GM12878 (cell line): ENCODE results near the gene CREG1. TPM values are rescaled to one million over a fixed set of nuclear protein-coding genes. Genes with fewer than 3 reads are reported as not detected.

Experiments used
- ATAC-seq: fragments of 200-7000 bp; cut with Tn5 transposase; 3 replicates; pipeline ENCODE4 v1.9.1; 2020; ENCODE audit warnings: mild to moderate bottlenecking, moderate library complexity
- BruUV-seq: library from RNA; stranded (reverse); fragments of 400-500 nt; replicated peaks from 2 replicates; lab custom pipeline; 2021; lab: Mats Ljungman, UMichigan
- CTCF ChIA-PET: fragments of 300-600 bp; sonication (Branson Sonifier 250); formaldehyde crosslinking; extraction: SDS; loops from one replicate; lab custom pipeline; 2021; ENCODE audit warnings: inconsistent platforms; lab: Yijun Ruan, JAX
- POLR2A ChIA-PET: fragments of 350-600 bp; formaldehyde crosslinking; extraction: SDS; loops from one replicate; lab custom pipeline; 2021; ENCODE audit warnings: inconsistent platforms; lab: Charles Lee
- RAD21 ChIA-PET: fragments of 300-600 bp; sonication (Branson Sonifier 250); formaldehyde crosslinking; loops from one replicate; lab custom pipeline; 2023; ENCODE audit warnings: antibody characterized with exemption; ENCODE audit not compliant: unreplicated experiment; lab: Charles Lee
- SMC1A ChIA-PET: fragments of 300-600 bp; sonication (Branson Sonifier 250); formaldehyde crosslinking; loops from one replicate; lab custom pipeline; 2023; ENCODE audit not compliant: unreplicated experiment, uncharacterized antibody; lab: Charles Lee
- DNase-seq: peaks from one replicate; pipeline ENCODE4 v3.0.0-alpha.2; 2011; ENCODE audit warnings: low read depth, low spot score
- FAIRE-seq: peaks from 3 replicates; lab custom pipeline; 2011; peaks lifted over from hg19 to GRCh38; lab: Jason Lieb, UNC
- H2AFZ ChIP-seq: 2 replicates; pipeline ENCODE4 v1.6.0; 2011; ENCODE audit warnings: low read depth, low read length, control low read depth; ENCODE audit not compliant: control insufficient read depth
- H3K27ac ChIP-seq: 2 replicates; pipeline ENCODE4 v1.5.1; 2011; ENCODE audit warnings: control low read depth; ENCODE audit not compliant: control insufficient read depth, insufficient read depth
- H3K27me3 ChIP-seq, 2 experiments: replicated peaks in 1 of 2; 2 replicates each; pipeline versions ENCODE4 v1.6.0 to v1.6.1; 2011; ENCODE audit warnings: low read length in 1 of 2; ENCODE audit not compliant: control insufficient read depth in 2 of 2, insufficient read depth in 2 of 2
- H3K36me3 ChIP-seq, 2 experiments: 2 replicates each; pipeline ENCODE4 v1.5.1; 2011; ENCODE audit warnings: low read length in 1 of 2; ENCODE audit not compliant: control insufficient read depth in 2 of 2, insufficient read depth in 2 of 2
- H3K4me1 ChIP-seq: 2 replicates; pipeline ENCODE4 v1.6.1; 2011; ENCODE audit warnings: mild to moderate bottlenecking, low read length, moderate library complexity, mixed read lengths; ENCODE audit not compliant: control insufficient read depth, insufficient read depth
- H3K4me2 ChIP-seq: 2 replicates; pipeline ENCODE4 v1.6.0; 2011; ENCODE audit warnings: control low read depth; ENCODE audit not compliant: control insufficient read depth, insufficient read depth
- H3K4me3 ChIP-seq: fragments of 200-600 bp; sonication (generic); 2 replicates; pipeline ENCODE4 v1.5.1; 2016
- H3K79me2 ChIP-seq: 2 replicates; pipeline ENCODE4 v1.6.0; 2011; ENCODE audit warnings: low read length; ENCODE audit not compliant: control insufficient read depth, insufficient read depth
- H3K9ac ChIP-seq: 2 replicates; pipeline ENCODE4 v1.8.0; 2011; ENCODE audit warnings: low read length, control low read depth, mixed read lengths; ENCODE audit not compliant: control insufficient read depth, insufficient read depth
- H3K9me3 ChIP-seq: replicated peaks from 3 replicates; pipeline ENCODE4 v1.5.1; 2011; ENCODE audit warnings: mild to moderate bottlenecking, low read length; ENCODE audit not compliant: control insufficient read depth, insufficient read depth
- H4K20me1 ChIP-seq: 2 replicates; pipeline ENCODE4 v1.6.0; 2011; ENCODE audit not compliant: control insufficient read depth, insufficient read depth
- CBX5 ChIP-seq: sonication (generic); IDR thresholded peaks from 2 replicates; pipeline ENCODE4 v1.6.1; 2016; ENCODE audit warnings: low read depth, moderate library complexity, mild to moderate bottlenecking, inconsistent platforms
- CHD1 ChIP-seq: IDR thresholded peaks from 2 replicates; pipeline ENCODE4 v1.6.1; 2012; ENCODE audit warnings: low read depth, low read length, improper control_type of control experiment
- DPF2 ChIP-seq: fragments of 450-650 bp; IDR thresholded peaks from 2 replicates; pipeline ENCODE4 v1.6.1; 2017; ENCODE audit warnings: mild to moderate bottlenecking
- HCFC1 ChIP-seq: fragments of 150-350 bp; IDR thresholded peaks from 2 replicates; pipeline ENCODE4 v1.6.1; 2014; ENCODE audit warnings: low read length
- MEF2A ChIP-seq: IDR thresholded peaks from 2 replicates; pipeline ENCODE4 v1.6.1; 2011; ENCODE audit warnings: low read depth, mild to moderate bottlenecking, low read length, moderate library complexity; ENCODE audit not compliant: insufficient read depth
- NR2C1 ChIP-seq: fragments of 450-650 bp; IDR thresholded peaks from 2 replicates; pipeline ENCODE4 v1.6.1; 2017; ENCODE audit warnings: antibody characterized with exemption, mild to moderate bottlenecking, moderate library complexity
- SMAD5 ChIP-seq: IDR thresholded peaks from 2 replicates; pipeline ENCODE4 v1.6.1; 2016; ENCODE audit warnings: antibody characterized with exemption, low read depth
- SMARCA5 ChIP-seq: fragments of 450-650 bp; IDR thresholded peaks from 2 replicates; pipeline ENCODE4 v1.6.1; 2017; ENCODE audit warnings: mild to moderate bottlenecking
- YBX1 ChIP-seq: fragments of 450-650 bp; IDR thresholded peaks from 2 replicates; pipeline ENCODE4 v1.6.1; 2016; ENCODE audit warnings: antibody characterized with exemption
- YY1 ChIP-seq: IDR thresholded peaks from 2 replicates; pipeline ENCODE4 v1.6.1; 2011; ENCODE audit warnings: low read depth, mild to moderate bottlenecking, low read length
- ZBED1 ChIP-seq: IDR thresholded peaks from 2 replicates; pipeline ENCODE4 v1.6.1; 2016; ENCODE audit warnings: borderline replicate concordance
- ZNF207 ChIP-seq: fragments of 450-650 bp; IDR thresholded peaks from 2 replicates; pipeline ENCODE4 v1.6.1; 2014; ENCODE audit warnings: antibody characterized with exemption, mild to moderate bottlenecking, borderline replicate concordance
- ZNF217 ChIP-seq: fragments of 450-650 bp; IDR thresholded peaks from 2 replicates; pipeline ENCODE4 v1.6.1; 2017; ENCODE audit warnings: antibody characterized with exemption, mild to moderate bottlenecking
- ZNF384 ChIP-seq: IDR thresholded peaks from 2 replicates; pipeline ENCODE4 v1.6.1; 2012; ENCODE audit warnings: low read depth, mild to moderate bottlenecking, low read length, improper control_type of control experiment, borderline replicate concordance
- WGBS: methylation state at CpG from one replicate; pipeline ENCODE4 v1.1.6; 2016; ENCODE audit warnings: low lambda C conversion rate; ENCODE audit not compliant: insufficient replicate concordance, insufficient coverage; ENCODE audit errors: missing lambda C conversion rate; 5-methylcytosine and 5-hydroxymethylcytosine counted together
- in situ Hi-C: fragments of 300-500 bp; cut with MboI; formaldehyde crosslinking; loops from 9 replicates; pipeline ENCODE4 v1.14.3; 2018; ENCODE audit warnings: mixed read lengths
- intact Hi-C: fragments of 100-400 bp; cut with micrococcal nuclease; formaldehyde crosslinking; loops from one replicate; pipeline ENCODE4 v1.14.2; 2022; ENCODE audit not compliant: unreplicated experiment
- polyA plus RNA-seq, 11 experiments: library from polyadenylated mRNA; depleted of rRNA in 4 of 11; unstranded in 6 of 11; stranded (reverse) in 5 of 11; fragments of >200 nt; fragmentation: Nextera tagmentation in 4 of 11; fragmentation: Illumina TruSeq in 1 of 11; extraction: Ambion mirVana in 4 of 11; extraction: Trizol in 1 of 11; gene quantifications; 1 replicate in 1 of 11; 2 replicates in 10 of 11; pipeline versions ENCODE4 v1.2.1 to v1.2.3, GENCODE V29; 2011 to 2016; ENCODE audit warnings: inconsistent platforms in 2 of 11, missing spikeins in 2 of 11, low read depth in 1 of 11
- total RNA-seq, 4 experiments: library from RNA; depleted of rRNA in 3 of 4; stranded (reverse); fragments of >200 nt in 3 of 4; fragmentation: Illumina TruSeq in 1 of 4; extraction: Trizol in 1 of 4; gene quantifications; 2 replicates each; pipeline versions ENCODE4 v1.2.1 to v1.2.3, GENCODE V29; 2013 to 2021
- TF ChIP-seq, protein P1 (sequence below): fragments of 450-650 bp; formaldehyde crosslinking; IDR thresholded peaks from 2 replicates; pipeline ENCODE4 v1.4.0; 2020; ENCODE audit warnings: mild to moderate bottlenecking, moderate library complexity

Gene CREG1
- total and polyA plus RNA-seq, 10 of the 15 experiments (the other 5 are each of a cell fraction or from before 2014, with no cell fraction given): 5.3 to 43.8 (median 22.1) TPM

DNA sequence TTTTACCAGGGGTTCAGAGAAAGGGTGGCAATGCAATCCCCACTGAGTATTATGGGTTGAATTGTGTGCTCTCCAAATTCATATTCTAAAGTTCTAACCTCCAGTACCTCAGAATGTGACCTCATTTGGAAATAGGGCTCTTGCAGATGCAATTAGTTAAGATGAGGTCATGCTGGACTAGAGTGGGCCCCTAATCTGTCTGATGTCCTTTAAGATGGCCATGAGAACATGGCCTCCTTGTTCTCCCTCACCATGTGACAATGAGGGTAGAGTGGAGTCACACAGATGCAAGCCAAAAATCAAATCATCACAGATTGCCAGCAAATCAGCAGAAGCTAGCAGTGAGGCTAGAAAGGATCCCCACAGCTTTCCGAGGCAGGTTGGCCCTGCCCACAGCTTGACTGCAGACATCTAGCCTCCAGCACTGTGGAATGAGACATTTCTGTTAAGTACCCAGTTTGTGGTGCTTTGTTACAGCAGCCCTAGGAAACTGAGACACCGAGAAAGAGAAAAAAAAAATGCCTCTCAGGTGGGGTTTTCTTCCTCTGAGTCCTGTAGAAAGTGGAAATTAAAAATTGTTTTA is 25.5 kb upstream of the CREG1 start:
- RAD21 ChIA-PET: no interaction called here
- H3K4me2 ChIP-seq: no peak overlapping the region
- no peak overlapping the region for H3K9ac ChIP-seq
- H3K27ac ChIP-seq: no peak overlapping the region
- SMC1A ChIA-PET: no interaction called here
- H3K36me3 ChIP-seq: no peaks in the 10 kb centered on the region
- ATAC-seq (no peak), DNase-seq (no peak), FAIRE-seq (no peak)
- no peak overlapping the region for H2AFZ ChIP-seq
- H4K20me1 ChIP-seq: no peaks in the 10 kb centered on the region
- BruUV-seq: no TSS peak
- CTCF ChIA-PET: interaction anchor here (0.7 kb wide), 1 partner anchor 130 kb away, joined by 3 read pairs; no protein-coding TSS in a partner anchor
- 0% methylated on average over 2 of the region's 2 CpGs for WGBS
- no peaks in the 10 kb centered on the region for H3K4me1 ChIP-seq
- TF ChIP-seq CBX5 (no peak), HCFC1 (no peak), DPF2 (no peak), YY1 (no peak), SMARCA5 (no peak)
- TF ChIP-seq, all 136 proteins: peak for 0
- Histone ChIP-seq H3K9me3 (no peaks in the 10 kb centered on the region), H3K27me3 (0 out of 4 replicates have a peak, but pooled peaks cover 0 to 1% of the 10 kb centered on the region in 2 experiments), H3K4me3 (no peak overlapping the region), H3K79me2 (no peaks in the 10 kb centered on the region)
- in situ Hi-C loops: no loop called here
- POLR2A ChIA-PET: no interaction called here
- intact Hi-C loops: no loop called here

DNA sequence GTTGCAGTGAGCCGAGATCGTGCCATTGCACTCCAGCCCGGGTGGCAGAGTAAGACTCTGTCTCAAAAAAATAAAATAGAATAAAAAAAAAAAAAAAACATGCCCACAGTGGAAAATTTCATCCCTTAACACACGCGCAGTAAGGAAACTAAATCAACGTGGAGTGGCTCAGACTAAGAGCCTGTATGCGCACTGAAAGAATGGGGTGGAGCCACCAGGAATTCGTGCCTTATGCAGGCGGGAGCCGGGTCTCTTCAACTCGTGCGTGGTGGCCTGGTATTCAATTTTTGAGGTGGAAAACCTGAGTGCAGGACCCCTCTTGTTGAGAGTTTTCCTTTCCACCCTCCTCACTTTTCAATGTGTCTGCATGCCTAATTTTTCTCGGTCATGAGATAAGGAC is 22.1 kb upstream of the CREG1 start:
- no peaks in the 10 kb centered on the region for H4K20me1 ChIP-seq
- no peak overlapping the region for H3K27ac ChIP-seq
- DNase-seq (no peak), FAIRE-seq (no peak), ATAC-seq (no peak)
- H3K79me2 ChIP-seq: no peaks in the 10 kb centered on the region
- no TSS peak for BruUV-seq
- H3K4me3 ChIP-seq: no peak overlapping the region
- SMC1A ChIA-PET: no interaction called here
- intact Hi-C loops: no loop called here
- RAD21 ChIA-PET: no interaction called here
- in situ Hi-C loops: no loop called here
- H3K4me2 ChIP-seq: no peak overlapping the region
- 59% methylated on average over 13 of the region's 13 CpGs for WGBS
- no peak overlapping the region for H3K9ac ChIP-seq
- H3K9me3 ChIP-seq: no peaks in the 10 kb centered on the region; the same call in 2 of the 3 replicates
- H2AFZ ChIP-seq: no peak overlapping the region
- no peaks in the 10 kb centered on the region for H3K36me3 ChIP-seq
- H3K4me1 ChIP-seq: no peaks in the 10 kb centered on the region
- POLR2A ChIA-PET: no interaction called here
- H3K27me3 ChIP-seq: 0 out of 4 replicates have a peak, but pooled peaks cover 0 to 1% of the 10 kb centered on the region in 2 experiments
- CTCF ChIA-PET: interaction anchor here (1.2 kb wide), 1 partner anchor 113 kb away, joined by 3 read pairs; no protein-coding TSS in a partner anchor
- TF ChIP-seq ZBED1 (no peak), YBX1 (no peak), MEF2A (no peak), NR2C1 (no peak), SMAD5 (no peak), ZNF217 (no peak), ZNF384 (no peak), CHD1 (no peak), ZNF207 (no peak)
- TF ChIP-seq, protein P1, sequence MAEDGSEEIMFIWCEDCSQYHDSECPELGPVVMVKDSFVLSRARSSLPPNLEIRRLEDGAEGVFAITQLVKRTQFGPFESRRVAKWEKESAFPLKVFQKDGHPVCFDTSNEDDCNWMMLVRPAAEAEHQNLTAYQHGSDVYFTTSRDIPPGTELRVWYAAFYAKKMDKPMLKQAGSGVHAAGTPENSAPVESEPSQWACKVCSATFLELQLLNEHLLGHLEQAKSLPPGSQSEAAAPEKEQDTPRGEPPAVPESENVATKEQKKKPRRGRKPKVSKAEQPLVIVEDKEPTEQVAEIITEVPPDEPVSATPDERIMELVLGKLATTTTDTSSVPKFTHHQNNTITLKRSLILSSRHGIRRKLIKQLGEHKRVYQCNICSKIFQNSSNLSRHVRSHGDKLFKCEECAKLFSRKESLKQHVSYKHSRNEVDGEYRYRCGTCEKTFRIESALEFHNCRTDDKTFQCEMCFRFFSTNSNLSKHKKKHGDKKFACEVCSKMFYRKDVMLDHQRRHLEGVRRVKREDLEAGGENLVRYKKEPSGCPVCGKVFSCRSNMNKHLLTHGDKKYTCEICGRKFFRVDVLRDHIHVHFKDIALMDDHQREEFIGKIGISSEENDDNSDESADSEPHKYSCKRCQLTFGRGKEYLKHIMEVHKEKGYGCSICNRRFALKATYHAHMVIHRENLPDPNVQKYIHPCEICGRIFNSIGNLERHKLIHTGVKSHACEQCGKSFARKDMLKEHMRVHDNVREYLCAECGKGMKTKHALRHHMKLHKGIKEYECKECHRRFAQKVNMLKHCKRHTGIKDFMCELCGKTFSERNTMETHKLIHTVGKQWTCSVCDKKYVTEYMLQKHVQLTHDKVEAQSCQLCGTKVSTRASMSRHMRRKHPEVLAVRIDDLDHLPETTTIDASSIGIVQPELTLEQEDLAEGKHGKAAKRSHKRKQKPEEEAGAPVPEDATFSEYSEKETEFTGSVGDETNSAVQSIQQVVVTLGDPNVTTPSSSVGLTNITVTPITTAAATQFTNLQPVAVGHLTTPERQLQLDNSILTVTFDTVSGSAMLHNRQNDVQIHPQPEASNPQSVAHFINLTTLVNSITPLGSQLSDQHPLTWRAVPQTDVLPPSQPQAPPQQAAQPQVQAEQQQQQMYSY (CRISPR knock-in tag): no peak
